GM18511 (cell line): Measurements from ENCODE around the gene MIAT.

ENCODE experiments used
- ATAC-seq: cut with Tn5 transposase; IDR thresholded peaks from one replicate; pipeline ENCODE4 v1.9.1; 2021; ENCODE audit warnings: mild to moderate bottlenecking, moderate library complexity; ENCODE audit not compliant: unreplicated experiment

MIAT gene

DNA sequence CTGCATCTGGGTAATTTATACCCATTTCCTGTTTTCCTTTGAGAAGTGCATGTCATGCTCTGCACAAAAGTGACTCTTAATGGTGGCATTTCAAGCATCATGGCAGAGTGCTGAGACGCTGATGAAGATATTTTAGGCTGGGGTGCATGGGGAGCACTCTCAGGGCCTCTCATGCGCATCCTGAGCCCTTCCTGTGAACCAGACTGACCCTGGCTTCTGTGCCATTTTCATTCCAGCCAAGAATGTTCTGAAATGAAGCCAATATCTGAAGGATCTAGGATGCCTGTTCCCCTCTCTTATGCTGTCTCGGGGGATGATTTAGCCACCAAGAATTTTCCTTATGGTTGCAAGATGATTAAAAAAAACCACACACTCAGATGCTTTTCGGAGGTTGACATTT is 61.5 kb downstream of the MIAT start:
- ATAC-seq = no peak

DNA sequence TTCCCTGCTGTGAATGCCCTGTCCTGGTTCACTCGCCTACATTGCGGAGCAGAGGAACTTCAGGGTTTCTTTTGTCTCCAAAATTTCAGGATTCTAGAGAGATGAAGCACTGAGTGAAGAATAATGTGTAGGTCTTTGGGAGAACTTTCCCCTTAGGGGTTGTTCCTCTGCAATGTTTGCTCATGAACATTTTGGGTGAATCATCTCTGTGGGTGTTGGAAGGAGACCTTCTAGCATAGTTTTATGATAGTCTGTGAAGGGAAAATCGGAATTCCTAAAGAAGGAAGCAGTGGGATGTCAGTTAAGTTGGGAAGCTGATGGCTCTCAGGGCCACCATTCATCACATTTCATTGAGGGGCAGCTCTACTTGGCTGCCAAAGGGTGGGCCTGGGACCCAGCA is 64.8 kb downstream of the MIAT start:
- ATAC-seq = no peak

DNA sequence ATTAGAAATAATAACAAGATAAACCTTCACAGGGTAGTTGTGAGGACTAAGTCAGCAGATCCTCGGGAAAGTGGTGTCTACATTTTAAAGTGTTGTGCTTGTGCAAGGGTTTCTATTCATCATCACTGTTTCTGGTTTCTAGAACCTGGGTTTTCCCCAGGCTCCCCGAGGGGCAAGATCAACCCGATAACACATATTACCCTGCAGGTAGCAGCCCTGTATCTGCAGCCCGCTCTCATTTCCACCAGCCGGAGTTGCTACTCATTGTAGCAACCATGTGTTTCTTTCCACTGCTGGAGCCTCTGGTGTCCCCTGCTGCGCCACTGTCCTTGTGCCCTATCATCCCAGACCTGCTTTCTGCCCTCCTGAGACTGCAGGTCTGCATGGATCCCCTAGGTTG is 67.0 kb downstream of the MIAT start:
- no peak for ATAC-seq

DNA sequence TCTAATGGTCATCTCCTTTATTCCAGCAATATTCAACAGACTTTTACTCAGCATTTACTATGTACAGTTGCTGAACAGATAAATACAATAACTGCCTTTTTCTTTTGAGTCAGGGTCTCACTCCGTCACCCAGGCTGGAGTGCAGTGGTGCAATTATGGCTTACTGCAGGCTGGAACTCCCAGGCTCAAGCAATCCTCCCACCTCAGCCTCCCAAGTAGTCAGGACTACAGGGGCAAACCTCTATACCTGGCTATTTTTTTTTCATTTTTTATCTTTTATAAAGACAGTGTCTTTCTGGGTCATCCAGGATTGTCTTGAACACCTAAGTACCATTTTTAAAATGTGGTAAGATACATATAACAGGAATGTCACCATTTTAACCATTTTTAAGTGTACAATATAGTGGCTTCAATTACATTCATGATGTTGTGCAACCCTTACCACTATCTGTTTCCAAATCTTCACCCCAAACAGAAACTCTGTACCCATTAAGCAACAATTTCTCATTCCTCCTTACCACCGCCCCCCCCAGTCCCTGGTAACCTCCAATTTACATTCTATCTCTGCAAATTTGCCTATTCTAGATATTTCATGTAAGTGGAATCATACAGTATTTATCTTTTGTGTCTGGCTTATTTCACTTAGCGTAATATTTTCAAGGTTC is 67.8 kb downstream of the MIAT start:
- no peak for ATAC-seq
